ENCODE data around the gene EPB41L4B.
"Not testable (repeated sequence)": the region's sequence is repeated elsewhere in the genome, so short reads cannot be mapped to it uniquely, and the experiment has no call there.

EPB41L4B gene

GRCh38 chr9:109150925-109151545, 169.8 kb downstream of the EPB41L4B start:
- no peak for DNase-seq

GRCh38 chr9:109149722-109150121, 171.1 kb downstream of the EPB41L4B start:
- no peak for DNase-seq

- DNase-seq: no peak
These were observed 171.8 kb downstream of the EPB41L4B start for GRCh38 chr9:109149089-109149488.

GRCh38 chr9:109145051-109145450, 175.8 kb downstream of the EPB41L4B start:
- no peak for DNase-seq

- DNase-seq: peak; percentile 2
These were observed 176.8 kb downstream of the EPB41L4B start for GRCh38 chr9:109143881-109144562.

- no peak for DNase-seq
These were observed 179.5 kb downstream of the EPB41L4B start for GRCh38 chr9:109141375-109141774.

- DNase-seq: no peak
These were observed 181.0 kb downstream of the EPB41L4B start for GRCh38 chr9:109139851-109140250.

GRCh38 chr9:109138421-109138820, 182.4 kb downstream of the EPB41L4B start:
- no peak for DNase-seq

GRCh38 chr9:109134167-109134578, 186.7 kb downstream of the EPB41L4B start:
- no peak for DNase-seq

GRCh38 chr9:109133533-109133932, 187.3 kb downstream of the EPB41L4B start:
- DNase-seq: no peak

- DNase-seq: no peak
These were observed 188.3 kb downstream of the EPB41L4B start for GRCh38 chr9:109132567-109133021.

GRCh38 chr9:109129470-109130197, 191.2 kb downstream of the EPB41L4B start:
- DNase-seq: no peak

- DNase-seq: not testable (repeated sequence)
These were observed 194.2 kb downstream of the EPB41L4B start for GRCh38 chr9:109126671-109127070.

- DNase-seq: no peak
These were observed 196.7 kb downstream of the EPB41L4B start for GRCh38 chr9:109124121-109124520.

- DNase-seq: no peak
These were observed 197.9 kb downstream of the EPB41L4B start for GRCh38 chr9:109122726-109123621.
